Ovary (tissue), 3 donors: ENCODE data around the gene CD200.

Experiments
- EP300 ChIP-seq: sonication (generic); formaldehyde crosslinking; IDR thresholded peaks from one replicate; pipeline ENCODE4 v1.6.1; 2017; ENCODE audit warnings: antibody characterized with exemption
- TF ChIP-seq, protein P1 (sequence below), 3 donors: fragments of 450-650 bp in 2 of 3; fragments of 200-600 bp in 1 of 3; IDR thresholded peaks; one replicate each; pipeline versions ENCODE4 v1.5.1 to v1.8.0; 2016 to 2022; ENCODE audit warnings: antibody characterized with exemption in 3 of 3, mild to moderate bottlenecking in 1 of 3
- donor health status: DM: no; HTN: no; CAD: no.

GRCh38 chr3:112366522-112366921 lies 33.6 kb downstream of the CD200 start:
- no peak for TF ChIP-seq EP300
- TF ChIP-seq, protein P1, sequence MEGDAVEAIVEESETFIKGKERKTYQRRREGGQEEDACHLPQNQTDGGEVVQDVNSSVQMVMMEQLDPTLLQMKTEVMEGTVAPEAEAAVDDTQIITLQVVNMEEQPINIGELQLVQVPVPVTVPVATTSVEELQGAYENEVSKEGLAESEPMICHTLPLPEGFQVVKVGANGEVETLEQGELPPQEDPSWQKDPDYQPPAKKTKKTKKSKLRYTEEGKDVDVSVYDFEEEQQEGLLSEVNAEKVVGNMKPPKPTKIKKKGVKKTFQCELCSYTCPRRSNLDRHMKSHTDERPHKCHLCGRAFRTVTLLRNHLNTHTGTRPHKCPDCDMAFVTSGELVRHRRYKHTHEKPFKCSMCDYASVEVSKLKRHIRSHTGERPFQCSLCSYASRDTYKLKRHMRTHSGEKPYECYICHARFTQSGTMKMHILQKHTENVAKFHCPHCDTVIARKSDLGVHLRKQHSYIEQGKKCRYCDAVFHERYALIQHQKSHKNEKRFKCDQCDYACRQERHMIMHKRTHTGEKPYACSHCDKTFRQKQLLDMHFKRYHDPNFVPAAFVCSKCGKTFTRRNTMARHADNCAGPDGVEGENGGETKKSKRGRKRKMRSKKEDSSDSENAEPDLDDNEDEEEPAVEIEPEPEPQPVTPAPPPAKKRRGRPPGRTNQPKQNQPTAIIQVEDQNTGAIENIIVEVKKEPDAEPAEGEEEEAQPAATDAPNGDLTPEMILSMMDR (IDR thresholded peaks at IDR 0.05), result no peak
